Psoas muscle (tissue), 8 donors: ENCODE data around the gene NFASC. TPM values are rescaled to one million over a fixed set of nuclear protein-coding genes. Genes with fewer than 3 reads are reported as not detected.

Source experiments
- ATAC-seq, 4 donors: fragments of 200-7000 bp; cut with Tn5 transposase; one replicate each; pipeline ENCODE4 v1.9.1; 2020; ENCODE audit warnings: moderate library complexity in 3 of 4, mild to moderate bottlenecking in 2 of 4
- DNase-seq, 2 donors: peaks; one replicate each; pipeline ENCODE4 v3.0.0-alpha.2; 2020
- H3K27ac ChIP-seq: fragments of 200-600 bp; one replicate; pipeline ENCODE4 v1.8.0; 2022
- H3K27me3 ChIP-seq, 3 donors: fragments of 200-600 bp in 1 of 3; one replicate each; pipeline versions ENCODE4 v1.6.1 to v1.8.0; 2013 to 2022; ENCODE audit warnings: low read length in 2 of 3, mild to moderate bottlenecking in 2 of 3, moderate library complexity in 1 of 3; ENCODE audit not compliant: insufficient read depth in 3 of 3
- H3K36me3 ChIP-seq, 2 donors: fragments of 200-600 bp in 1 of 2; one replicate each; pipeline versions ENCODE4 v1.6.1 to v1.8.0; 2013 to 2022; ENCODE audit warnings: low read depth in 1 of 2, mild to moderate bottlenecking in 1 of 2, moderate library complexity in 1 of 2; ENCODE audit not compliant: insufficient read depth in 1 of 2
- H3K4me1 ChIP-seq: fragments of 200-600 bp; one replicate; pipeline ENCODE4 v1.8.0; 2022
- H3K4me3 ChIP-seq: fragments of 200-600 bp; one replicate; pipeline ENCODE4 v1.8.0; 2022; ENCODE audit warnings: mild to moderate bottlenecking
- H3K9me3 ChIP-seq: fragments of 200-600 bp; one replicate; pipeline ENCODE4 v1.8.0; 2022
- CTCF ChIP-seq: fragments of 200-600 bp; IDR thresholded peaks from one replicate; pipeline ENCODE4 v1.8.0; 2022; ENCODE audit warnings: antibody characterized with exemption
- WGBS, 3 donors: extraction: QIAGEN DNeasy Blood & Tissue Kit; methylation state at CpG; one replicate each; pipeline versions ENCODE4 v1.1.6 to v1.1.7; 2013; 5-methylcytosine and 5-hydroxymethylcytosine counted together
- intact Hi-C, 2 donors: fragments of 100-400 bp; cut with DNase I; formaldehyde crosslinking; loops; one replicate each; pipeline versions ENCODE4 v1.11.0 to v1.14.2; 2022
- polyA plus RNA-seq, 3 donors: library from polyadenylated mRNA; stranded (reverse); fragments of 200-250 nt; gene quantifications; one replicate each; pipeline ENCODE4 v1.2.3, GENCODE V29; 2013
- total RNA-seq, 4 donors: library from RNA; stranded (reverse); fragmentation: NEBNext Ultra II Directional in 2 of 4; extraction: Animal tissue kit (Norgen Biotek cat#: 25700) in 2 of 4; gene quantifications; one replicate each; pipeline versions ENCODE4 v1.2.1 to v1.2.4, GENCODE V29; 2021 to 2023
- donor health status: healthy with polysubstance abuse.
- donor health status: DM: no; HTN: no; CAD: no; lungs with moderate emphysema.
- donor health status: Bipolar disorder and iron deficiency.
- donor health status: healthy.
- donor health status: DM: yes; HTN: yes; CAD: no.
- donor health status: DM: no; HTN: no; CAD: no.
- donor health status: DM: no; HTN: no; CAD: no.
- donor health status: DM: yes; HTN: yes; CAD: no.

The NFASC gene
- total and polyA plus RNA-seq, 7 donors: 0.46 to 7.5 (median 0.90) TPM

- intact Hi-C loops: loop anchor here in 1 of 2 donors (5.0 kb wide), 1 partner anchor 68 kb away; no protein-coding TSS in a partner anchor
- Histone ChIP-seq H3K27me3 (peaks cover 0 to 22% (median 2%) of the 10 kb centered on the region in 3 donors), H3K27ac (no peak overlapping the region), H3K4me1 (no peaks in the 10 kb centered on the region), H3K4me3 (no peak overlapping the region), H3K9me3 (no peaks in the 10 kb centered on the region), H3K36me3 (no peaks in the 10 kb centered on the region)
- no peak for ATAC-seq
- 88 to 90% (median 88%) methylated on average over 10 of the region's 10 CpGs for WGBS, 3 donors
- TF ChIP-seq CTCF: no peak
- no peak for DNase-seq
Observed at GRCh38 chr1:204994086-204994862, 123.6 kb downstream of the NFASC start.

- no peak overlapping the region for H3K4me3 ChIP-seq
- no peaks in the 10 kb centered on the region for H3K9me3 ChIP-seq
- ATAC-seq (no peak), DNase-seq (no peak)
- 91 to 92% (median 92%) methylated on average over 22 of the region's 22 CpGs for WGBS, 3 donors
- intact Hi-C loops: loop anchor here in 1 of 2 donors (5.0 kb wide), 1 partner anchor 60 kb away; no protein-coding TSS in a partner anchor
- no peak for TF ChIP-seq CTCF
- H3K36me3 ChIP-seq: no peaks in the 10 kb centered on the region
- H3K27me3 ChIP-seq: peaks cover 0 to under 1% (median 0%) of the 10 kb centered on the region in 3 donors
- no peaks in the 10 kb centered on the region for H3K4me1 ChIP-seq
- H3K27ac ChIP-seq: no peak overlapping the region
Observed at GRCh38 chr1:204996981-204997380, 126.3 kb downstream of the NFASC start.

- ATAC-seq: no peak
- intact Hi-C loops: loop anchor here in 1 of 2 donors (5.0 kb wide), 1 partner anchor 60 kb away; no protein-coding TSS in a partner anchor
- H3K36me3 ChIP-seq: no peaks in the 10 kb centered on the region
Observed at GRCh38 chr1:204997591-204998355, 127.1 kb downstream of the NFASC start.

GRCh38 chr1:205001162-205001561 lies 130.5 kb downstream of the NFASC start:
- H3K36me3 ChIP-seq: no peaks in the 10 kb centered on the region
- H3K9me3 ChIP-seq: no peaks in the 10 kb centered on the region
- TF ChIP-seq CTCF: no peak
- no peaks in the 10 kb centered on the region for H3K27me3 ChIP-seq
- ATAC-seq (no peak), DNase-seq (no peak)
- H3K4me1 ChIP-seq: no peaks in the 10 kb centered on the region
- H3K27ac ChIP-seq: no peak overlapping the region
- no peak overlapping the region for H3K4me3 ChIP-seq
- 76 to 82% (median 80%) methylated on average over 14 of the region's 14 CpGs for WGBS, 3 donors
- intact Hi-C loops: no loop called here

More at GRCh38 chr1:204997591-204998355, 127.1 kb downstream of the NFASC start:
- TF ChIP-seq CTCF: no peak
- no peaks in the 10 kb centered on the region for H3K9me3 ChIP-seq
- 55 to 63% (median 56%) methylated on average over 16 of the region's 16 CpGs for WGBS, 3 donors
- no peaks in the 10 kb centered on the region for H3K4me1 ChIP-seq
- H3K27me3 ChIP-seq: no peaks in the 10 kb centered on the region
- no peak overlapping the region for H3K27ac ChIP-seq
- DNase-seq: no peak
- no peak overlapping the region for H3K4me3 ChIP-seq
